ENCODE data around the gene EDARADD. TPM values are rescaled to one million over a fixed set of nuclear protein-coding genes. Genes with fewer than 3 reads are reported as not detected.

Gene EDARADD
- total and polyA plus RNA-seq, 2 of the 13 experiments (the other 11 are each of a cell fraction or from before 2014, with no cell fraction given), result 0.03 TPM; not detected in 1

DNA sequence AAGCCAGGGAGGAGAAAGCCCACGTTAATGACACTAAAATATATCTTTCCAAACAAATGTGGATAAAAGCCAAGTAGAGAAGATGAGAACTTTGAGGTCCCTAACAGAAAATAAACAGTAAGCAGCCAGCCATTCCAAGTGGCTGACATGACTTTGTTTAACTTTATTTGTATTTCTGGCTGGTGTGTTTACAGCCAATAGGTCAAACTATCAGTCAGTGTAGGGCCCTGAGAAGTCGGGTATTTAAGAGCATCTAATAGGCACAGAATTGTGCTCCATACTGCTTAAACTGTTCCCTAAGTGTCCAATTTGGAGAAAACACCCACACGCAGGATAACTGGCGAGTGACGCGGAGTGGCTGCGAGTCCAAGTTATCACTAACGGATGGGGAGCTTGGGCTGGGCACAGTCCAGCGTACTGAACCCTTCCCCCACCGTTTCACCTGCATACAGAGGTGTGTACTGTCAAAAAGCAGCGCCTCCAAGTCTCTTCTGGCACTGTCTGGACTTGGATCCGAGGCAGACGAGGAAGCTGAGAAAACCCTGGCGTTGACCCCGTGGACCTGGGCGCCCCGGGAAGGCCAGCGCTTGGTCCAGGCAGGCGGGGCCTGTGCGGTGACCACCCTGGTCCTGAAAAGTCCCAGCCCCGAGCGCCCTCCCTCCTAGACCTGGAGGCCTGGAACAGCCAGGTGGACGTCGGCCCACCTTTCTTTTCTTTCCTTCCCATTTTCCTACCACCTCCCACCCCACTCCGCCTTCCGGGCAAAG, 129.0 kb downstream of the EDARADD start (continued):
- TF ChIP-seq, protein P1, sequence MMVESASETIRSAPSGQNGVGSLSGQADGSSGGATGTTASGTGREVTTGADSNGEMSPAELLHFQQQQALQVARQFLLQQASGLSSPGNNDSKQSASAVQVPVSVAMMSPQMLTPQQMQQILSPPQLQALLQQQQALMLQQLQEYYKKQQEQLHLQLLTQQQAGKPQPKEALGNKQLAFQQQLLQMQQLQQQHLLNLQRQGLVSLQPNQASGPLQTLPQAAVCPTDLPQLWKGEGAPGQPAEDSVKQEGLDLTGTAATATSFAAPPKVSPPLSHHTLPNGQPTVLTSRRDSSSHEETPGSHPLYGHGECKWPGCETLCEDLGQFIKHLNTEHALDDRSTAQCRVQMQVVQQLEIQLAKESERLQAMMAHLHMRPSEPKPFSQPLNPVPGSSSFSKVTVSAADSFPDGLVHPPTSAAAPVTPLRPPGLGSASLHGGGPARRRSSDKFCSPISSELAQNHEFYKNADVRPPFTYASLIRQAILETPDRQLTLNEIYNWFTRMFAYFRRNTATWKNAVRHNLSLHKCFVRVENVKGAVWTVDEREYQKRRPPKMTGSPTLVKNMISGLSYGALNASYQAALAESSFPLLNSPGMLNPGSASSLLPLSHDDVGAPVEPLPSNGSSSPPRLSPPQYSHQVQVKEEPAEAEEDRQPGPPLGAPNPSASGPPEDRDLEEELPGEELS (CRISPR knock-in tag; IDR thresholded peaks at IDR 0.05), result peak; percentile 80
- no peak for TF ChIP-seq ZNF496 (CRISPR knock-in tag; IDR thresholded peaks at IDR 0.05; ENCODE audit: insufficient replicate concordance)
- no peak for TF ChIP-seq ISX (CRISPR knock-in tag; conservative IDR thresholded peaks at IDR 0.05)
- 0 out of 2 replicates have a peak, but pooled peaks have one; percentile 7 for TF ChIP-seq ZNF788 (CRISPR knock-in tag; IDR thresholded peaks at IDR 0.05; ENCODE audit: borderline replicate concordance)
- TF ChIP-seq CC2D1A (CRISPR knock-in tag; IDR thresholded peaks at IDR 0.05), result no peak
- no peak for TF ChIP-seq MAF1 (CRISPR knock-in tag; IDR thresholded peaks at IDR 0.05; ENCODE audit: borderline replicate concordance)
- TF ChIP-seq WIZ (CRISPR knock-in tag; IDR thresholded peaks at IDR 0.05), result 0 out of 2 replicates have a peak, but pooled peaks have one; percentile 45
- TF ChIP-seq ELF1 (CRISPR knock-in tag; IDR thresholded peaks at IDR 0.05), result no peak
- TF ChIP-seq ZSCAN30 (CRISPR knock-in tag; IDR thresholded peaks at IDR 0.05), result no peak
- peak; percentile 28; the same call in 1 of the 2 replicates for TF ChIP-seq ZFP82 (CRISPR knock-in tag; IDR thresholded peaks at IDR 0.05; ENCODE audit: borderline replicate concordance)
- TF ChIP-seq, protein P2, sequence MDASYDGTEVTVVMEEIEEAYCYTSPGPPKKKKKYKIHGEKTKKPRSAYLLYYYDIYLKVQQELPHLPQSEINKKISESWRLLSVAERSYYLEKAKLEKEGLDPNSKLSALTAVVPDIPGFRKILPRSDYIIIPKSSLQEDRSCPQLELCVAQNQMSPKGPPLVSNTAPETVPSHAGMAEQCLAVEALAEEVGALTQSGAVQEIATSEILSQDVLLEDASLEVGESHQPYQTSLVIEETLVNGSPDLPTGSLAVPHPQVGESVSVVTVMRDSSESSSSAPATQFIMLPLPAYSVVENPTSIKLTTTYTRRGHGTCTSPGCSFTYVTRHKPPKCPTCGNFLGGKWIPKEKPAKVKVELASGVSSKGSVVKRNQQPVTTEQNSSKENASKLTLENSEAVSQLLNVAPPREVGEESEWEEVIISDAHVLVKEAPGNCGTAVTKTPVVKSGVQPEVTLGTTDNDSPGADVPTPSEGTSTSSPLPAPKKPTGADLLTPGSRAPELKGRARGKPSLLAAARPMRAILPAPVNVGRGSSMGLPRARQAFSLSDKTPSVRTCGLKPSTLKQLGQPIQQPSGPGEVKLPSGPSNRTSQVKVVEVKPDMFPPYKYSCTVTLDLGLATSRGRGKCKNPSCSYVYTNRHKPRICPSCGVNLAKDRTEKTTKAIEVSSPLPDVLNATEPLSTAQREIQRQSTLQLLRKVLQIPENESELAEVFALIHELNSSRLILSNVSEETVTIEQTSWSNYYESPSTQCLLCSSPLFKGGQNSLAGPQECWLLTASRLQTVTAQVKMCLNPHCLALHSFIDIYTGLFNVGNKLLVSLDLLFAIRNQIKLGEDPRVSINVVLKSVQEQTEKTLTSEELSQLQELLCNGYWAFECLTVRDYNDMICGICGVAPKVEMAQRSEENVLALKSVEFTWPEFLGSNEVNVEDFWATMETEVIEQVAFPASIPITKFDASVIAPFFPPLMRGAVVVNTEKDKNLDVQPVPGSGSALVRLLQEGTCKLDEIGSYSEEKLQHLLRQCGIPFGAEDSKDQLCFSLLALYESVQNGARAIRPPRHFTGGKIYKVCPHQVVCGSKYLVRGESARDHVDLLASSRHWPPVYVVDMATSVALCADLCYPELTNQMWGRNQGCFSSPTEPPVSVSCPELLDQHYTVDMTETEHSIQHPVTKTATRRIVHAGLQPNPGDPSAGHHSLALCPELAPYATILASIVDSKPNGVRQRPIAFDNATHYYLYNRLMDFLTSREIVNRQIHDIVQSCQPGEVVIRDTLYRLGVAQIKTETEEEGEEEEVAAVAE (CRISPR knock-in tag; IDR thresholded peaks at IDR 0.05; ENCODE audit: borderline replicate concordance), result no peak
- TF ChIP-seq, protein P3, sequence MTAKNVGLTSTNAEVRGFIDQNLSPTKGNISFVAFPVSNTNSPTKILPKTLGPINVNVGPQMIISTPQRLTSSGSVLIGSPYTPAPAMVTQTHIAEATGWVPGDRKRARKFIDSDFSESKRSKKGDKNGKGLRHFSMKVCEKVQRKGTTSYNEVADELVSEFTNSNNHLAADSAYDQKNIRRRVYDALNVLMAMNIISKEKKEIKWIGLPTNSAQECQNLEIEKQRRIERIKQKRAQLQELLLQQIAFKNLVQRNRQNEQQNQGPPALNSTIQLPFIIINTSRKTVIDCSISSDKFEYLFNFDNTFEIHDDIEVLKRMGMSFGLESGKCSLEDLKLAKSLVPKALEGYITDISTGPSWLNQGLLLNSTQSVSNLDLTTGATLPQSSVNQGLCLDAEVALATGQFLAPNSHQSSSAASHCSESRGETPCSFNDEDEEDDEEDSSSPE (CRISPR knock-in tag; IDR thresholded peaks at IDR 0.05), result no peak
- TF ChIP-seq FOXA1 (IDR thresholded peaks at IDR 0.05), result no peak
- peak; percentile 20 for TF ChIP-seq FOXA1 (CRISPR knock-in tag; IDR thresholded peaks at IDR 0.05)
- no peak for TF ChIP-seq MTA3 (CRISPR knock-in tag; IDR thresholded peaks at IDR 0.05)
- TF ChIP-seq ZNF234 (CRISPR knock-in tag; conservative IDR thresholded peaks at IDR 0.05), result no peak
- TF ChIP-seq, protein P4, sequence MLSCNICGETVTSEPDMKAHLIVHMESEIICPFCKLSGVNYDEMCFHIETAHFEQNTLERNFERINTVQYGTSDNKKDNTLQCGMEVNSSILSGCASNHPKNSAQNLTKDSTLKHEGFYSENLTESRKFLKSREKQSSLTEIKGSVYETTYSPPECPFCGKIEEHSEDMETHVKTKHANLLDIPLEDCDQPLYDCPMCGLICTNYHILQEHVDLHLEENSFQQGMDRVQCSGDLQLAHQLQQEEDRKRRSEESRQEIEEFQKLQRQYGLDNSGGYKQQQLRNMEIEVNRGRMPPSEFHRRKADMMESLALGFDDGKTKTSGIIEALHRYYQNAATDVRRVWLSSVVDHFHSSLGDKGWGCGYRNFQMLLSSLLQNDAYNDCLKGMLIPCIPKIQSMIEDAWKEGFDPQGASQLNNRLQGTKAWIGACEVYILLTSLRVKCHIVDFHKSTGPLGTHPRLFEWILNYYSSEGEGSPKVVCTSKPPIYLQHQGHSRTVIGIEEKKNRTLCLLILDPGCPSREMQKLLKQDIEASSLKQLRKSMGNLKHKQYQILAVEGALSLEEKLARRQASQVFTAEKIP (CRISPR knock-in tag; IDR thresholded peaks at IDR 0.05; ENCODE audit: borderline replicate concordance), result no peak
- TF ChIP-seq, protein P5, sequence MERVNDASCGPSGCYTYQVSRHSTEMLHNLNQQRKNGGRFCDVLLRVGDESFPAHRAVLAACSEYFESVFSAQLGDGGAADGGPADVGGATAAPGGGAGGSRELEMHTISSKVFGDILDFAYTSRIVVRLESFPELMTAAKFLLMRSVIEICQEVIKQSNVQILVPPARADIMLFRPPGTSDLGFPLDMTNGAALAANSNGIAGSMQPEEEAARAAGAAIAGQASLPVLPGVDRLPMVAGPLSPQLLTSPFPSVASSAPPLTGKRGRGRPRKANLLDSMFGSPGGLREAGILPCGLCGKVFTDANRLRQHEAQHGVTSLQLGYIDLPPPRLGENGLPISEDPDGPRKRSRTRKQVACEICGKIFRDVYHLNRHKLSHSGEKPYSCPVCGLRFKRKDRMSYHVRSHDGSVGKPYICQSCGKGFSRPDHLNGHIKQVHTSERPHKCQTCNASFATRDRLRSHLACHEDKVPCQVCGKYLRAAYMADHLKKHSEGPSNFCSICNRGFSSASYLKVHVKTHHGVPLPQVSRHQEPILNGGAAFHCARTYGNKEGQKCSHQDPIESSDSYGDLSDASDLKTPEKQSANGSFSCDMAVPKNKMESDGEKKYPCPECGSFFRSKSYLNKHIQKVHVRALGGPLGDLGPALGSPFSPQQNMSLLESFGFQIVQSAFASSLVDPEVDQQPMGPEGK (CRISPR knock-in tag; IDR thresholded peaks at IDR 0.05), result 0 out of 2 replicates have a peak, but pooled peaks have one; percentile 16

All from HepG2 (cell line).